ENCODE measurements around the gene ARL13A. TPM values are rescaled to one million over a fixed set of nuclear protein-coding genes. Genes with fewer than 3 reads are reported as not detected.

The ARL13A gene
- not detected in 2 replicates for total RNA-seq

DNA sequence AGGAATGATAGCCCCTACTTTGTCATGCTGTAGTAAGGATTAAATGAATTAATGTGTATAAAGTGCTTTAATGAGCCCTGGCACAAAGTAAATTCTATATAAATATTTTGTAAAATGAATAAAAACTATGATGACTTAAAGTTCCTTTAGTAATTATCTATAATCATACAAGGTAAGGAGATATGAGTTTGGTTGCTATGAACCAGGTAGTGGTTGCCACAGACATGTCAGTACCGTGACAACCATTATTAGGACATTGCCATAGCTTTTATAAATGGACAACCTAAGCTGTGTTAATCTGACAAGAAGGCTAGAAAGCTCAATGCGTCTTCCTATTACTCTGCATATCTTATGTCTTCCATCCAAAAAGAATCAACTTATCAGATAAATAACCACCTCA lies at the start of gene ARL13A:
Gene ARL13A, plus strand, starts transcription at position 301 of the 400 bp plus-strand sequence. CDS start 3,982 bp downstream, outside the sequence.

DNA sequence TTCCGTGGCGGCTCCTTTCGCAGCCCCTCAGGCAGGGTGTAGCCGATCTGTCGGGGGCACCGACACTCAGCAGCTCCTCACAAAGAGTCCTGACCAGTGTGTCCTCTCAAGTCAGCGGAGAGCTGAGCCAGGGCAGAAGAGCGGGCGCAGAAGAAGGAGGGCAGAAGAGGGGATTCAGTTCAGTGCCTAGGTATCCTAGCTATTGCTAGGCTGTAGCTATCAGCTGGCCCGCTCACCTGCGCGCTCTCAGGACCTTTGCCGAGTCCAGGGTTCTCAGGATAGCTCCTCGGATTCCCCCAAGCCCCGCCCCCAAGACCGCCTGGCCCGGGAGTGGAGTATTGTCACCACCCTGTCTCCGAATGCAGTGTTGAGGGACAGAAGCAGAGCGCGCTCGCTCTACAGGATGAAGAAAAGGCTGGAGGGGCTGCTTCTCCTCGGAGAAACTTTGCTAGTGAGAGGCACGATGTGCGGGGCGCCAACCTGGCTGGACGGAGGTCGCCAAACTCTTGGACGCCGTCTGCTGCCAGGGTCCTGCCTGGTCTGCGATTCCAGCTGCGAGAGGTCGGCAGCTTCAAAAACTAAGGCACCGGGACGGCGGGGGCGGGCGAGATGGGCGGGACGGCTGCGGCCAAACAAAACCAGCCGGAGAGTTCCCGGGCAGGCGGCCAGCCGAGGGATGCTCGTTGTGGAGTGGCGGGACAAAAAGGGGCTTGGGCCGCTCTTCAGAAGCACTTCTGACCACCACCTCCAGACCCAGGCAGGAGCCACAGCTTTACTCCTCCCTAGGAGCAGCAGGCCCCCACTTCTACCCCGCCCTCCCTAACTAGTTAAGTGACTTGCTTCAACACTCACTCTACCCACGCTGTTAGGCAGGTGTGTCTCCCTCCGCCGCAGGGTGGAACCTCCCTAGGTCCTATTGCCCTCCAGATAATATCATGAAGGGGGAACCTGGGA lies 40.6 kb upstream of the ARL13A start, which contains the start of gene XKRX:
Gene XKRX, minus strand, starts transcription at position 258 of the 954 bp plus-strand sequence. CDS start 613 bp downstream, outside the sequence.

Other genes starting within 250 kb of the ARL13A start
- 3.1 and 8.6 TPM in 2 replicates for gene SYTL4, start 237.6 kb upstream of the ARL13A start, total RNA-seq
- gene CSTF2, start 149.3 kb upstream of the ARL13A start, total RNA-seq = 15.9 and 16.3 TPM in 2 replicates
- gene NOX1, start 95.3 kb upstream of the ARL13A start, total RNA-seq = under 0.01 TPM in 1 of 2 replicates, not detected in the other
- gene XKRX, start 40.8 kb upstream of the ARL13A start, total RNA-seq = 0.15 and 0.17 TPM in 2 replicates
- gene TRMT2B, start 82.4 kb downstream of the ARL13A start, total RNA-seq = 15.9 and 18.8 TPM in 2 replicates
- gene TMEM35A, start 109.2 kb downstream of the ARL13A start, total RNA-seq = 22.3 and 37.9 TPM in 2 replicates
- gene CENPI, start 128.5 kb downstream of the ARL13A start, total RNA-seq = 5.3 and 28.7 TPM in 2 replicates

Measured in smooth muscle cell of trachea (primary cell).